ENCODE measurements around the gene S100PBP.
"Not testable (repeated sequence)": the region's sequence is repeated elsewhere in the genome, so short reads cannot be mapped to it uniquely, and the experiment has no call there.

S100PBP gene

GRCh38 chr1:32902535-32902920, 85.1 kb downstream of the S100PBP start:
- ATAC-seq (no peak), DNase-seq (no peak)
- Mint-ChIP-seq H3K27ac (no peak overlapping the region), H3K27me3 (peaks cover 61% of the 10 kb centered on the region), H3K4me1 (peaks cover 12% of the 10 kb centered on the region), H3K9me3 (no peaks in the 10 kb centered on the region), H3K4me3 (peak overlapping the region in 1 of 2 donors; percentile 41)

- no peak overlapping the region for H3K27ac Mint-ChIP-seq
- DNase-seq (no peak), ATAC-seq (no peak)
- no peaks in the 10 kb centered on the region for H3K9me3 Mint-ChIP-seq
- H3K4me3 Mint-ChIP-seq: no peak overlapping the region
- H3K27me3 Mint-ChIP-seq: peaks cover 45% of the 10 kb centered on the region
- H3K4me1 Mint-ChIP-seq: peaks cover 12% of the 10 kb centered on the region
Observed at GRCh38 chr1:32903991-32904785, 86.7 kb downstream of the S100PBP start.

- no peak overlapping the region for H3K4me3 Mint-ChIP-seq
Observed at GRCh38 chr1:32904797-32905196, 87.3 kb downstream of the S100PBP start.

GRCh38 chr1:32905588-32905987, 88.1 kb downstream of the S100PBP start:
- not testable (repeated sequence) for DNase-seq, H3K4me3 Mint-ChIP-seq, H3K9me3 Mint-ChIP-seq, H3K4me1 Mint-ChIP-seq, H3K27ac Mint-ChIP-seq, ATAC-seq
- H3K27me3 Mint-ChIP-seq: peaks cover 31% of the 10 kb centered on the region

More at GRCh38 chr1:32904797-32905196, 87.3 kb downstream of the S100PBP start:
- peaks cover 12% of the 10 kb centered on the region for H3K4me1 Mint-ChIP-seq
- ATAC-seq (no peak), DNase-seq (no peak)
- H3K27ac Mint-ChIP-seq: no peak overlapping the region
- peaks cover 39% of the 10 kb centered on the region for H3K27me3 Mint-ChIP-seq
- H3K9me3 Mint-ChIP-seq: no peaks in the 10 kb centered on the region

DNA sequence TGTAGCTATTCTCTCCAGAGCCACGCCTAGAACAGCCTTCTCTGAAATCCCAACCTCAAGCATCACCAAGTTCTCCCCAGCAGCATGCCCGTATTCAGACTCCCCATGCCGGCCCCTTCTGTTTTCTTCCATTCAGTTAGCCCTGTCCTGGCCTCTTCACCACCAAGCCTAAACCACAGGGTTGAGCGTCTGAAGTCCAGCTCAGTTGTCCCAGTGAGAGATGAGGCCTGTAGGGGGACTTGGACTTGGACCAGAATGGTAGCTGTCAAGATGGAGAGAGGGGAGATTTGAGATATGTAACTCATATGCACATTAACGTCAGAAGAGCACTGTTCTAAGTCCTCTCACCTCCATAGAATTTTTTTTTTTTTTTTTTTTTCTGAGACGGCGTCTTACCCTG, 89.2 kb downstream of the S100PBP start:
- H3K4me3 Mint-ChIP-seq: no peak overlapping the region
- DNase-seq: no peak
- no peak overlapping the region for H3K27ac Mint-ChIP-seq
- ATAC-seq: no peak
- peaks cover 20% of the 10 kb centered on the region for H3K27me3 Mint-ChIP-seq
- no peaks in the 10 kb centered on the region for H3K9me3 Mint-ChIP-seq
- peaks cover 3% of the 10 kb centered on the region for H3K4me1 Mint-ChIP-seq

DNA sequence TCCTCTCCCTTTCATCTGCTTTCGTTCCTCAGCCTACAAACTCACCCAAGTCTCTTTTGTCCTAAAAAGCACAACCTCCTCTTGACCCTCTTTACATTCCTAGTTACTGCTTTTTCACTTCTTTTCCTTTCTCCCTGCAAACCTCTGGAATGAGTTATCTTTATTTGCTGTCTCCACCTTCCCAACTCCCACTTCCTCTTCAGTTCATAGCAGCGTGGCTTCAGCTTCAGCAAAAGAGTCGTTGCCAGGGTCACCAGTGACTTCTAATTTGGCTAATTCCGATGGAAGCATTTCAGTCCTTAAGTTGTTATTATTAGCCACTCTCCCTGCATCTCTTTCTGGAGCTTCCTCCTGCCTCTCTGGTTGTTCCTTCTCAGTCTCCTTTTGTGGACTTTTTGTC, 90.0 kb downstream of the S100PBP start:
- DNase-seq: no peak
- no peak overlapping the region for H3K4me3 Mint-ChIP-seq
- no peaks in the 10 kb centered on the region for H3K4me1 Mint-ChIP-seq
- no peak overlapping the region for H3K27ac Mint-ChIP-seq
- no peaks in the 10 kb centered on the region for H3K9me3 Mint-ChIP-seq
- no peak for ATAC-seq
- H3K27me3 Mint-ChIP-seq: peaks cover 12% of the 10 kb centered on the region

Data from stimulated activated naive CD8-positive, alpha-beta T cell treated with anti-CD3 and anti-CD28 coated beads, Interleukin-15, amount 100 ng/mL, for 72 hours (primary cell).